Measurements from ENCODE around the gene PHGDH. TPM values are rescaled to one million over a fixed set of nuclear protein-coding genes. Genes with fewer than 3 reads are reported as not detected.

Gene PHGDH
- total RNA-seq, 2 donors from 2014 or later = 6.3 to 11.6 TPM

DNA sequence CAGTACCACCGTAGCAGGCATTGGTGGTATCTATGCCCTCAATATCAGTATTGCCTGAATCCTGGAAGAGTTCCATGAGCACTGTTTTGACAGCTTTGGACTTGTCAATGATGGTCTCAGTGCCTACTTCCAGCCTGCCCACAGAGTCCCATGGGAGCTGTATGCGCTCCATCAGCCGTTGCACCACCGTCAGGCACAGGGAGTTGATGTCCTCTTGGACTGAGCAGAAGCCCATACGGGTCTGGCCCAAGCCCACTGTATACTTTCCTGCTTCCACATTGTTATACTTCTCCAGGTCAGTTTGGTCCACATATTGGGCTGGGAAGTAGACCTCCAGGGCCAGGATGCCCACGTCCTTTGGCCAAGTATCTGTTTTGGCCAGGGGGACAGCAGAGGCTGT, 52.5 kb downstream of the PHGDH start:
- TF ChIP-seq, protein P1, sequence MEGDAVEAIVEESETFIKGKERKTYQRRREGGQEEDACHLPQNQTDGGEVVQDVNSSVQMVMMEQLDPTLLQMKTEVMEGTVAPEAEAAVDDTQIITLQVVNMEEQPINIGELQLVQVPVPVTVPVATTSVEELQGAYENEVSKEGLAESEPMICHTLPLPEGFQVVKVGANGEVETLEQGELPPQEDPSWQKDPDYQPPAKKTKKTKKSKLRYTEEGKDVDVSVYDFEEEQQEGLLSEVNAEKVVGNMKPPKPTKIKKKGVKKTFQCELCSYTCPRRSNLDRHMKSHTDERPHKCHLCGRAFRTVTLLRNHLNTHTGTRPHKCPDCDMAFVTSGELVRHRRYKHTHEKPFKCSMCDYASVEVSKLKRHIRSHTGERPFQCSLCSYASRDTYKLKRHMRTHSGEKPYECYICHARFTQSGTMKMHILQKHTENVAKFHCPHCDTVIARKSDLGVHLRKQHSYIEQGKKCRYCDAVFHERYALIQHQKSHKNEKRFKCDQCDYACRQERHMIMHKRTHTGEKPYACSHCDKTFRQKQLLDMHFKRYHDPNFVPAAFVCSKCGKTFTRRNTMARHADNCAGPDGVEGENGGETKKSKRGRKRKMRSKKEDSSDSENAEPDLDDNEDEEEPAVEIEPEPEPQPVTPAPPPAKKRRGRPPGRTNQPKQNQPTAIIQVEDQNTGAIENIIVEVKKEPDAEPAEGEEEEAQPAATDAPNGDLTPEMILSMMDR (IDR thresholded peaks at IDR 0.05) = no peak
- DNase-seq = no peak
- intact Hi-C loops (cut with DNase I) = no loop called here
- Histone ChIP-seq H3K27ac (no peak overlapping the region), H3K4me1 (no peaks in the 10 kb centered on the region), H3K9me3 (no peaks in the 10 kb centered on the region), H3K4me3 (no peak overlapping the region), H3K27me3 (no peaks in the 10 kb centered on the region), H3K36me3 (no peaks in the 10 kb centered on the region), H3K9ac (ENCODE audit: low read depth in 2 of 2, low read length in 2 of 2) (peak overlapping the region in 1 of 2 donors; percentile 52)

DNA sequence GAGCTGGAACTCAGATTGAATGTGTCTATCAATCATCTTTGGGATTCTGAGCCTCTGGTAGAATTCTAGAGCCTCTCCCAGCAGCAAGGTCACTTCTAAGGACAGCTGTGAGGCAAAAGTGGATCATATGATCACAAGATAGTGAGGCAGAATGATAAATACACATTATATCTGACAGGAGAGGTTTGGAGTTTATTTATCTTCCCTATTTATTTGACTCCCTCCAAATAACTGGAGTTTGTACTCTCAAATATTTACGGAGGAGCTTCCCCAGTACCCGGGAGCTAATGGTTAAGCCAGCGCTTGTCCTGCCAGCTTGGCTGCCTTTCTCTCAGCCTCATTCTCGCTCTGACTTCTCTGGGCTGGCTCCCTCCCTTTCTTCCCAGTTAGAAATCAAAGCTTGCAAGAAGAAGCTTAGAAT, 54.6 kb downstream of the PHGDH start:
- Histone ChIP-seq H3K4me1 (no peaks in the 10 kb centered on the region), H3K27me3 (no peaks in the 10 kb centered on the region), H3K27ac (peak overlapping the region; percentile 75), H3K4me3 (peak overlapping the region; percentile 2), H3K36me3 (no peaks in the 10 kb centered on the region), H3K9ac (ENCODE audit: low read depth in 2 of 2, low read length in 2 of 2) (peak overlapping the region; percentile 66 to 99), H3K9me3 (no peaks in the 10 kb centered on the region)
- peak; percentile 73 for DNase-seq
- TF ChIP-seq, protein P1 (IDR thresholded peaks at IDR 0.05) = no peak
- intact Hi-C loops (cut with DNase I) = no loop called here

DNA sequence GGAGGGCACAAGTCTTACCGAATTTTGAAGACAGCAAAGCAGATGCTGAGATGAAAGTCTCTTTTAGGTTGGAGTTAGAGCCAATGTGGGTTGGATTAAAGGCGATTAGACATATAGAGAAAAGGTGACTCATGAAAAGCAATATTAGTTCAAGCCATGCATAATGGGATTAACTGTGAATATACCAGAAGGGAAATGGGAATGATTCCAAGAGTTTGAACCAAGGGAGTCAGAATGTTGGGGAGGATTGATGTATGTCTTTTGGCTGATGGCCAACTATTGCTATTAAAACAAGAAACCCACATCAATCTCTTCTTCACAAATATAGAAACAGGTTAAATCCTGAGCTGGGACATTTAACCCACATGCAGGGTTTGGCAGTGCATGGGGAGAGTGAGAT, 55.8 kb downstream of the PHGDH start:
- peak overlapping the region; percentile 75 for H3K27ac ChIP-seq
- no peaks in the 10 kb centered on the region for H3K9me3 ChIP-seq
- TF ChIP-seq, protein P1 (IDR thresholded peaks at IDR 0.05) = no peak
- H3K27me3 ChIP-seq = no peaks in the 10 kb centered on the region
- no peak for DNase-seq
- H3K4me3 ChIP-seq = peak overlapping the region; percentile 16
- H3K9ac ChIP-seq (ENCODE audit: low read depth in 2 of 2, low read length in 2 of 2) = peak overlapping the region; percentile 66 to 99
- H3K4me1 ChIP-seq = no peaks in the 10 kb centered on the region
- H3K36me3 ChIP-seq = no peaks in the 10 kb centered on the region
- intact Hi-C loops (cut with DNase I) = no loop called here

- intact Hi-C loops (cut with DNase I) = no loop called here
- no peaks in the 10 kb centered on the region for H3K4me1 ChIP-seq
- H3K9ac ChIP-seq (ENCODE audit: low read depth in 2 of 2, low read length in 2 of 2) = peak within 1 kb of the TSS; percentile 67 to 99
Observed at GRCh38 chr1:119768778-119769177, 57.0 kb downstream of the PHGDH start, which contains the start of gene HMGCS2. Gene HMGCS2 (minus strand): TSS chr1:119768905. CDS start chr1:119768844, 61 bp downstream.

DNA sequence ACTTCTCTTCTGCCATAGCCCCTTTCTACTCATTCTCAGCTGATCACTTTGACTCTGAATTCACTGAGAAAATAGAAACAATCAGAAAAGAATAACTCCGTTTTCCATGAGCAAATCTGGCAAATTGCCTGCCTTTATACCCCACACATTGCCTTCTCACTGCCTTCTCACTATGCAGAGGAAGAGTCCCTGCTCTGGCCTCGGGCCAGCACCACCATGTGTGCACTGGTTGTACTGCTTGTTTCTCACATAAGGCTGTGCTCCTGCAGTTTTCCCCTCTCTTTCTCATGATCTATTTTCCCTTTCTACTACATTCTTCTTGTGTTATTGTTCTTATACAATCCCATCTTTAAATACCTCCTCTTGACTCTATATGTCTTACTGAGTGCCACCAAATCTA, 59.3 kb downstream of the PHGDH start:
- Histone ChIP-seq H3K4me3 (no peak overlapping the region), H3K27ac (no peak overlapping the region), H3K4me1 (no peaks in the 10 kb centered on the region), H3K9me3 (no peaks in the 10 kb centered on the region), H3K27me3 (no peaks in the 10 kb centered on the region), H3K9ac (ENCODE audit: low read depth in 2 of 2, low read length in 2 of 2) (peak overlapping the region in 1 of 2 donors; percentile 68), H3K36me3 (no peaks in the 10 kb centered on the region)
- intact Hi-C loops (cut with DNase I) = no loop called here
- TF ChIP-seq, protein P1 (IDR thresholded peaks at IDR 0.05) = no peak
- peak; percentile 48 for DNase-seq

More at GRCh38 chr1:119768778-119769177, 57.0 kb downstream of the PHGDH start, which contains the start of gene HMGCS2:
- peak within 1 kb of the TSS; percentile 75 for H3K27ac ChIP-seq
- H3K4me3 ChIP-seq = peak within 1 kb of the TSS; percentile 16
- H3K36me3 ChIP-seq = no peaks in the 10 kb centered on the region
- TF ChIP-seq, protein P1 (IDR thresholded peaks at IDR 0.05) = no peak
- DNase-seq = peak; percentile 90
- no peaks in the 10 kb centered on the region for H3K27me3 ChIP-seq
- H3K9me3 ChIP-seq = no peaks in the 10 kb centered on the region

Measured in colonic mucosa (tissue), 4 donors.